Muscle of back (tissue), 13 donors: ENCODE results near the gene DNTTIP2. TPM values are rescaled to one million over a fixed set of nuclear protein-coding genes. Genes with fewer than 3 reads are reported as not detected.
"Not testable (repeated sequence)": the region's sequence is repeated elsewhere in the genome, so short reads cannot be mapped to it uniquely, and the experiment has no call there.

Source experiments
- DNase-seq, 3 donors: peaks; one replicate each; pipeline versions ENCODE4 v3.0.0 to v3.0.0-alpha.2; 2013
- long read RNA-seq, 9 donors: transcript quantifications; one replicate each; lab custom pipeline, GENCODE V29; 2026
- polyA plus RNA-seq, 10 donors: library from polyadenylated mRNA; unstranded; fragments of 120-200 nt; gene quantifications; one replicate each; pipeline ENCODE4 v1.2.1, GENCODE V29; 2013; ENCODE audit not compliant: insufficient read length in 10 of 10

The DNTTIP2 gene
- polyA plus RNA-seq, result 10 to 100 TPM; 41.0 to 55.1 (median 45.4) TPM
- long read RNA-seq, donor 1, full-length matches to known transcripts, result 11 of 11 reads
- long read RNA-seq, donor 1, partial matches to known transcripts, result 0 of 11 reads
- long read RNA-seq, donor 1, other reads (novel, unspliced or antisense), result 0 of 11 reads
- long read RNA-seq, donor 2, partial matches to known transcripts, result 15 of 18 reads
- long read RNA-seq, donor 2, other reads (novel, unspliced or antisense), result 0 of 18 reads
- long read RNA-seq, donor 3, result 0 reads
- long read RNA-seq, donor 4, full-length matches to known transcripts, result 2 of 2 reads
- long read RNA-seq, donor 4, partial matches to known transcripts, result 0 of 2 reads
- long read RNA-seq, donor 4, other reads (novel, unspliced or antisense), result 0 of 2 reads
- long read RNA-seq, donor 5, full-length matches to known transcripts, result 6 of 33 reads
- long read RNA-seq, donor 5, partial matches to known transcripts, result 27 of 33 reads
- long read RNA-seq, donor 5, other reads (novel, unspliced or antisense), result 0 of 33 reads
- long read RNA-seq, donor 6, full-length matches to known transcripts, result 14 of 19 reads
- long read RNA-seq, donor 6, partial matches to known transcripts, result 5 of 19 reads
- long read RNA-seq, donor 6, other reads (novel, unspliced or antisense), result 0 of 19 reads
- long read RNA-seq, donor 7, full-length matches to known transcripts, result 5 of 5 reads
- long read RNA-seq, donor 7, partial matches to known transcripts, result 0 of 5 reads
- long read RNA-seq, donor 7, other reads (novel, unspliced or antisense), result 0 of 5 reads
- long read RNA-seq, donor 8, full-length matches to known transcripts, result 4 of 16 reads
- long read RNA-seq, donor 8, partial matches to known transcripts, result 12 of 16 reads
- long read RNA-seq, donor 8, other reads (novel, unspliced or antisense), result 0 of 16 reads
- long read RNA-seq, donor 9, partial matches to known transcripts, result 0 of 1 reads
- long read RNA-seq, donor 9, other reads (novel, unspliced or antisense), result 0 of 1 reads

DNA sequence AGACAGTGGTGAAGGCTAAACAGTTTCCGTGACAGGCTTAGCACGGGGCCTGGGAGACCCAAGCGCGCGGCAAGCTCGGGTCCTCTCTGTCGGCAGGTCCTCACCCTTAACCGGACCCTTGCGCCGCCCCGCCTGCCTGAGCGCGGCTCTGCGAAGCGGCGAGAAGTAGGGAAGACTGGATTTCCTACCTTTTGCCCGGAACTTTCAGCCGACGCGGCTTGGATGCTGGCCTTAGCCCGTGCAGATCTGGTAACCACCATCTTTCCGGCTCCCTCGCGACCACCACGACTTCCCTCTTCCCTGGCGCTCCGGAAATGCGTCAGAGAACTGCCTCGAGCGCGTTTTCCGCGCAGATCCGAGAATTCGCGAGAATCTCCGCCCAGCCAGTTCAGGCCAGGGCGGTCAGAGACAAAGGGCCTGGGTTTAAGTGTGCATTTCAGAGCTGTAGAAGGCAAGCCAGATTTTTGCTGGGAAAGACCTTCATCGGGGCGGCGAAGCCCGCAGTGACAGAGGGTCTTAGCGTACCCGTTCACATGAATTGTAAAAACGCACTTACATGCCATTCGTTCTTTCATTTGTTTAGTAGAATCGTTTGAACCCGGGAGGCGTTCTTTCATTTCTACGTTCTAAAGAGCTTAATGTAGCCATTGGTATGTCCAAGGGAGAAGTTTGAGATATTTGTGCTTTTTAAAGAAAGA is at the start of gene DNTTIP2:
Gene DNTTIP2, minus strand, starts transcription at position 318 of the 698 bp plus-strand sequence. Its CDS starts 58 bp downstream, at position 260.
- DNase-seq, result peak; percentile 96 to 98 (median 98)

- no peak for DNase-seq
Observed at GRCh38 chr1:93925206-93925605, 46.2 kb upstream of the DNTTIP2 start.

- DNase-seq, result no peak
Observed at GRCh38 chr1:93919780-93920179, 40.8 kb upstream of the DNTTIP2 start.

DNA sequence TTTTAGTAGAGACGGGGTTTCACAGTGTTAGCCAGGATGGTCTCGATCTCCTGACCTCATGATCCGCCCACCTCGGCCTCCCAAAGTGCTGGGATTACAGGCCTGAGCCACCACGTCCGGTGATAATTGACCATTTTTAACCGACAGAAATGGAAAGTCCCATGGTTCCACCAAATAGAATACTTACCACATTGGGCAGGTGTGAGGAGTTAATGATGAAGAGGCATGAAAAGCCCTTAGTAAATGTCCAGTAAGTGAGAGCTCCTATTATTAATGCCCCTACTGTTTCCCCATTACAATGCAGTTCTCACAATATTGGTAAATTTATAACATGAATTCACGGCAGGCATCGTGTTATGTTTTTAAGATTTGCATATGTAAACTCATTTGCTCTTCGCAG is 38.3 kb upstream of the DNTTIP2 start:
- DNase-seq, result no peak

DNA sequence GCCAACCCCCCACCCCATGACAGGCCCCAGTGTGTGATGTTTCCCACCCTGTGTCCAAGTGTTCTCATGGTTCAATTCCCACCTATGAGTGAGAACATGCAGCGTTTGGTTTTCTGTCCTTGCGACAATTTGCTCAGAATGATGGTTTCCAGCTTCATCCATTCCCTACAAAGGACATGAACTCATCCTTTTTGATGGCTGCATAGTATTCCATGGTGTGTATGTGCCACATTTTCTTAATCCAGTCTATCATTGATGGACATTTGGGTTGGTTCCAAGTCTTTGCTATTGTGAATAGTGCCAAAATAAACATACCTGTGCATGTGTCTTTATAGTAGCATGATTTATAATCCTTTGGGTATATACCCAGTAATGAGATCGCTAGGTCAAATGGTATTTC is 31.9 kb upstream of the DNTTIP2 start:
- DNase-seq, result not testable (repeated sequence)

DNA sequence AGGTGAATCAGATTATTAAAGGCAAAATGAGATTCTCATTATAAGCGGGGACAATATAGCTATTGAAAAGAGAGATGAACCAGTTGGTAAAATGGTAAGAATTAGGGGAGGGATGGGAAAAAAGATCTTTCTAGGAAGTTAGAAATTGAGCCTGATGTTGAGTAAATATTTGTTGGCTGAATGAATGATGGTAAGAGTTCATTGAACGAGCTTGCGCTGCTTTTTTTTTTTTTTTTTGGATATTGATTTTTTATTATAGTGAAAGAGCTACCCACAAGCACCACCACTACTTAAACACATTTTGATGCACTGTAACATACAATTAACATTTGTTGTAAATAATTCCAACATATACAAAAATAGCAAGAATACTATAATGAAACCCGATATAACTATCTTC is 31.3 kb upstream of the DNTTIP2 start:
- DNase-seq, result no peak

GRCh38 chr1:93909146-93910050 is 30.4 kb upstream of the DNTTIP2 start, which contains the start of gene GCLM:
Gene GCLM, minus strand, starts transcription at chr1:93909430. Its CDS starts 267 bp downstream, at chr1:93909163.
- DNase-seq, result peak; percentile 91 to 95 (median 93)

DNA sequence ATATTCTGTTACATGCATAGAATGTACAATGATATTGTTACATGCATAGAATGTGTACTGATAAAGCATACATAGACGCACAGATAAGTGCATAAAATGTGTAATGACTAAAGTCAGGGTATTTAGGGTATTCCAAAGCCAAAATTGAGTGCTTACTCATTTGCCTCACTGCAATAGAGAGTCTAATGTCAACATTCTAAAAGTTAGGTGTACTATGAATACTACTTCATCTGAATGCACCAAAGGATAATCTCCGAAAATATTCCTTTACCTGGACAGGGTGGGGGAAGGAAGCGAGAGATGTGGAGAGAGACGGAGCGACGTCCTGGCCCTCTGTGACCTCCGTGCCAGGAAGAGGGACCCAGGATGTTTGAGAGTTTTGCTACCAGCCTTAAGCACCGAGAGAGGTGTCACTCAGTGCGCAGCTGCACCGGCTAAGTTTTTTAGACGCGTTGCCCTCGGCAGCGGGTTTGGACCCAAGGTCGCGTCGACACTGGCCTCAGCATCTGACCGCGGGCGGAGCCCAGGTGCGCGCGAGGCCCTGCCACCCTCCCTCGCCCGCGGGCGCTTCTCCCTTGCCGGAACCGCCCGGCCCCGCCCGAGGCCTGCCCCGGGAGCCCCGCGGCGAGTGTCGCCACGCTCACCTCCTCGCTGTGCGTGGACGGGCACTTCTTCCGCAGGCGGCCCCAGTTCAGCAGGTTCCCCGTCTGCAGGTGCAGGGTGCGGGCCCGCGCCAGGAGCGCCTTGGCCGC is 29.6 kb upstream of the DNTTIP2 start:
- peak; percentile 2 to 61 (median 20) for DNase-seq

DNA sequence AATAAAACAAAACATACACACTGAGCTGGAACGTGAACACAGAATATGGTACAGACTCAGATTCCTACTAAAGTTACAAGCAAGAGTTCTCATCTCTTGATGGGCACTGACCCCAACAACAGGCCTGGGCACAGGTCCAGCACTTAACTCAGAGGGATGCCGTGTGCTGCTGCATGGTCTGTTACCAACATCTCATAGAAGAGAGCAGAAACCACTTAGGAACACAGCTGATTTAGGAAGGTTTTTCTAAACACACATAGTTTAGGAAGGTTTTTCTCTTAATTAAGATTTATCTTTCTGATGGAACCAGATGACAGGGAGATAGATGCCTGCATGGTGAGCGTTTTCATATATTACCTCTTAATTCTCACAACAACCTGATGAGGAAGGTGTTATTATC is 28.7 kb upstream of the DNTTIP2 start:
- peak in 2 of 3 donors; percentile 11 to 15 for DNase-seq

DNA sequence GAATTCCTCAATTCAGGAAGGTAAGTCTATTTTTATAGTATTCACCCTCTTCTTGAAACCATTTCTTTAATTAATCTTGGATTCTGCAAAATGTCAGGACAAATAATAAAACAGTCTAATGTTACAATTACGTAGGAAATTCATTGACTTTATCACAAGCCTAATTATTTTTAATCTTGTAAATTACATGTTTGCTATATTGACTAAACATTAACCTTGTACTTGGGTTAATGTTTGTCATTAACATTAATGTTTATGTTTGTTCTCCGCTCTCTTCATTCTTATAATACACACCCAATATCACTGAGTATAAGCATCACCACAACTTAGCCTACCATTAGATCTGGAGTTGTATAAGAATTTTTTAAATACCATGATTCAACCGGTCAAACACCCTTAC is 27.5 kb upstream of the DNTTIP2 start:
- no peak for DNase-seq

DNA sequence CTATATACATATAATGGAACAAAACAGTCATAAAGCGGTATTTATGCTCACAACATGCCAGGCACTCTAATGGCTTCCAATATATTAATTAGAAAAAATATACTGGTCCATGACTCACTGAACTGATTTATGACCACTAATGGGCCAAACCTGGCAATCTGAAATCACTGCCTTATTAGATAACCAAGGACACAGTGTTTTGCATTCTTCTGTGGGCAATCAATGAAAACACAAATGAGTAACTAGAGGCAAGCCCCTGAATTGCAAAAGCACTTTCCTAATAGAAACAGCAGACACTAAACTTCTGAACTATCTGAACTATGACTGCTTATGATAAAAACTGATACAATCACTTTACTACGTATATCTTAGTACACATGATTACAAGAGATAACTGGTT is 26.7 kb upstream of the DNTTIP2 start:
- DNase-seq, result peak in 1 of 3 donors; percentile 4

GRCh38 chr1:93905051-93905450 is 26.0 kb upstream of the DNTTIP2 start:
- no peak for DNase-seq

- peak in 1 of 3 donors; percentile 5 for DNase-seq
Observed at GRCh38 chr1:93904228-93904627, 25.2 kb upstream of the DNTTIP2 start.

DNA sequence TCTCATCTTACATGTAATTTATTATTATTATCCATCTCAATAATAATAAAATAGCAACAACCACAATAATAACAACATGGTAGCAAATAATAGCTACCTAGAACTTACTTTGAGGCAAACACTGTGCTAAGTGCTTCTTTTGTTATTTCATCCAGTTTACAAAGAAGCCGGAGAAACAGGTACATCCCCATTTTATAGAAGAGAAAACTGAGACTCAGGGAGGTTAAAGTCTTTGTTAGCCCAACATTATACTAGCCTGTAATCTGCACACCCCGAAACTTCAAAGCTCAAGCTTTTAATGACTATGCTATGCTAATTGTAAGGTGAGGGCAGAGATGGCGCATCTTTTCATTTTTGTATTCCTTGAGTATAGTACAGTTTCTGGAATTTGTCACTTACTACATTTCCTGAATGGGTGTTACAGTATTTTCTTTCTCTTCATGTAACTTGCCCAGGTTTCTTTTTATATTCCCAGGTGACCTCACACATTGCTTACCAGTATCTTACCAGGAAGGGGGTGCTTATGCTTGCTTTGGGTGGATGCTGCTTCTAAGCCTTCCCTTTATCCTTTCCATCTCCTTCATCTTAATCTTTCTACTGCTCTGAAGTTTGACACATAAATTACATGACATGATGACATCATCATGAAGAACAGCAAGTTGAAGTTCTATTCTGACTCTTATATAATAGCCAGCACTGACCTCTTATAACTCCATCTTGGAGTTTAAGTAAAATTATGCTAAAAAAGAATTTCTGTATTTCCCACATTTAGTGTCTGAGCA is 21.9 kb upstream of the DNTTIP2 start:
- no peak for DNase-seq

- no peak for DNase-seq
Observed at GRCh38 chr1:93899543-93900207, 20.7 kb upstream of the DNTTIP2 start.

GRCh38 chr1:93888900-93889299 is 9.9 kb upstream of the DNTTIP2 start:
- DNase-seq, result no peak

- no peak for DNase-seq
Observed at GRCh38 chr1:93882269-93882668, 3.3 kb upstream of the DNTTIP2 start.

DNA sequence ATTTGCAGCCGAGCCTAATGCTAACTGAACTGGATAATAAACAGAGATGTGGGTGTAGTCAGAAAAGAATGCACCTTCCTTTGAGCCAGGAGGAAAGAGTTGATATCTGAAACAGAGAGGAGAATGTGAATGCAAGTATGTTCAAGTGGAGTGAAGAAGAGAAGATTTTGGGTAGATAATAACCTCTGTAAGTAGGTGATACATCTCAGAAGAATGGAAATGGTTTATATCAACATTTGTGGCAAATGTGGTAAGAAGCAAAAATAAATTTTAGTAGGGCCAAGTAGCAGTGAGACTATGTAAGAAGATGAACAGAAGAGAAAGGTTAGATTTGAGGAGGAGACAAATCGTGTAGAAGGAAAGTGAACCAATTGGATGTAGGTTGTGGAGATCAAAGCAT is 1.7 kb upstream of the DNTTIP2 start:
- DNase-seq, result no peak
